DLD1 (cell line): ENCODE measurements around the gene PRICKLE2.

Source experiments
- in situ Hi-C: cut with HindIII; loops from 2 replicates; pipeline ENCODE4 v1.10.0; 2017; ENCODE audit warnings: low sequenced_read_pairs

PRICKLE2 gene

DNA sequence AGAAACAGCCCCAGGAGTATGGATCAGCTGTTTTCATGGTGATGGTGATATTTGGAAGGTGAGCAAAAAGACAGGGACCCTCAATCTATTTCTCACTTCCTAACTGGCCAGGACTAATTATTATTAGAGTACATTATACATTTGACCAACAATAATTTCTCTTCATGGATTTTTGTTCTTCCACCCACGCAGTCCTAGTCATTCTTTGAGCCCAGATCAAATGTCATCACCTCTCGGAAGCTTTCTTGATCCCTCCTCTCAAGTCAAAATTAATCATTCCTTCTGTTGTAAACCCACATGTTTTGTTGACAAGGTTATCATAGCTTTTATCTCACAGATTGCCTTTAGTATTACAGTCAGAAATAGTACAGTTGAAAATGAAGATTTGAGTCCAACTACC is 29.2 kb upstream of the PRICKLE2 start:
- in situ Hi-C loops: no loop called here

DNA sequence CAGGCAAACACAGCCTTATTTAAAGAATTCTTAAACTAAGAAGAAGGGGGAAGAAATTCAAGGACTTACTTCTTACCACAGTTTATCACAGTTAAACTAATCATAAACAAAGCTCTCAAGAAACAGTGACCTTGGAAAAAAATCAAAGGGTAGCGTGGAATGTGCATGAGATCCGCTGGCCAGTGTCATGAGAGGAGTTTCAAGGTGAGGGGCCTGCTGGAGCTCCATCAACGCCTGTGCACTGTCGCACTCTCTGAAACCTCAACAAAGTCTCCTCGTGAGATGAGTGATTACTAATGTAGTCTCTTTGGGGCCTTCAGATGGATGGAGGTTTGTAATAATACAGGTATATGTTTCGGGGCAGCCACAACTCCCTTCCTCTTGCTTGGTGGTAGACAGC is 28.4 kb upstream of the PRICKLE2 start:
- in situ Hi-C loops: no loop called here

DNA sequence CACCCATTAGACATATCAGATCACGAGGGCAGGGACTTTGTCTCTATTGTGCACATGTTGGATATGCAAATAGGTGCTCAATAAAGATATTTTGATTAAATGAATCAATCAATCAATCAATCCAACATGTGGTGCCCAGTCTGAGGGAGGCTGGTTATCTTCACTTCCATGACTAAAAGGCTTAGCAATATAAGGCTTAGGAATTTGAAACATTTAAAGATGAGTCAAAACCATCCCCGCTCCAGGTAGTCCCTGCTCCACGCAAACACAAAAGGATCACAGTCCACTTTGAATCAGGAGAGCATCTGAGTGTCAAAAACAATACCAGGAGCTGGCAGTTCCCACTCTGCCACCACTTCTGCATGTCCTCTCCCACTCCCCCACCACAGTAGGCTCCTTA is 25.8 kb upstream of the PRICKLE2 start:
- in situ Hi-C loops: no loop called here

DNA sequence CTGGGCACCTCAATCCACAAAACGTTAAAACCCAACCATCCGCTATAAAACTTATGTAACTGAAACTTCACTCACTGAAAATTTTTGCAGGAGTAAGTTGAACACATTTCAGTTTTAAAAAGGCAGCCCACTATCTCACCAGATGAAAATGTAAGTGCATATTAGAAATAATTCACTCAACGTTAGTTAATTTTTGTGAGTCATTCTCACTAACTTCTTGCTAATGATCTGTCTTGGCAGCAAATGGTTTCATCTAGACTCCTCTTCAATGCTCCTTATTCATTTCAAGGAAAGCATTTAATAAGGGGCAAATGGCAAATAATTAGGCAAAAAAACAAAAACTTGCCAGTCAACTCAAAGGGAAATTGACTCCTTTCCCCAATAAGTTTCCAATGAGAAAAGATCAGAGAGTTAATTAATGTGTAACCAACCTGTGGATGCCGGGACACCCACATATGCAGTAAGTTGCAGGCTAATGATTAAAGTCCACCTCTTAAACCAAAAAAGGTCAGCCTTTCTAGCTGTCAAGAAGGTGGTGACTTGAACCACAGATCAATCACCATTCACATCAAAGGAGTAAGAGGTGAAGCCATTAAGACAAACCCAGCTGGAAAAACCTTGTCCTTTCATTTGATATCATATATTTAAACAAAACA is 22.9 kb upstream of the PRICKLE2 start:
- in situ Hi-C loops: no loop called here

DNA sequence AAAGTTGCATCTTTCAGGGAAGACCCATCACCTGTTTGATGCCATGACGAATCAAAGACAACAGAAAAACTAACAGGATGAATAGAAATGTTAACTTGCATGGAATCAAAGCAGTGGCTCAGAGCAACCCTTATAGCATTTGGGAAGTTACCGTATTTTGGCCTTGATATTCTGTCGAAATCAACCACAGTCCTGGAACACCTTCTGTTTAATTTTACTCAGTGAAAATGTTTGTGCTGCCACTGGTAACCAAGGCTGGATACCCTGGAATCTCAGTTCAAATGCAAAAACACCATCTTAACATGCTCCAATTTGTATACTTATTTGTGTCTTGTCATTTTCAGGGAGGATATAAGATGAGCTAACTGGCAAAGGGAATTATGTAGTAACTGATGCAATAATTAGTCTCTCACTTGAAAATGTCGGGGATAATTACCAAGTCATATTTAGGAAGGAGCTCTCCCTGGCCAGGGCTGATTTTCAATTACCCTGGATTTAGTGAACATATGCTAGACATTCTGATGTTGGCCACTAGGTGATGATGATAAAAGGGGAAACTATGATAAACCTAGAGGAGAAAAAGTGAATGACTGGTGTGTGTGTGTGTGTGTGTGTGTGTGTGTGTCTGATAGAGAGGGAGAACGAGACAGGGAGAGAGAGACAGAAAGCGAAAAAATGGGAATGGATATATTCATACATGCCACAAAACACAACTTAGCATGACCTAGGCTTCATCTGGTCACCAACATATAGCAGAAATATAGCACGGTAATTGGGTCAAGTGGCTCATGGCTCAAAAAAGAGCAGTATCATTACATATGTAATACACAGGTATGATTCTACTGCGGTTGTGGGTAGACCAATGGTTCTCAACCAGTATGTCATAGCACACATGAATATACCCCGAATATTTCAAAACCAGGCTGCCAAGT is 19.0 kb upstream of the PRICKLE2 start:
- in situ Hi-C loops: no loop called here

DNA sequence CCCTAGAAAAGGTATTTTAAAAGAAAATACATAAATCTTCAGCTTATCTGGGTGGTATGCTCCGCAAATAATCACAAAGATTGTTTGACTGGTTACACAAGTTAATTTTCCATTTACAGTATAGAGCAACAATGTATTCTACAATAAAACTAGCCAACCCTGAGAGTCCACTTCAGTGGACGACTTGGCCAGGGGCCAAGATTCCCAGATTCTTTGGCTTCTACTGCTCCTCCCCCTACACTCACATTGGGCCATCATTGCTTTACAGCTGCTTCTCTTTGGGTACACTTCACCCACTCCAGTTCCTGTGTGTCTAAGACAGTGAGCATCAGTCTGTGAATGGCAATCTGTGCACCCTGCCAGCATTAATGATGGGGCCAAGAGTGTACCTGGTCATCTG is 17.2 kb upstream of the PRICKLE2 start:
- in situ Hi-C loops: no loop called here

GRCh38 chr3:64240959-64241358 is 15.7 kb upstream of the PRICKLE2 start:
- in situ Hi-C loops: no loop called here

DNA sequence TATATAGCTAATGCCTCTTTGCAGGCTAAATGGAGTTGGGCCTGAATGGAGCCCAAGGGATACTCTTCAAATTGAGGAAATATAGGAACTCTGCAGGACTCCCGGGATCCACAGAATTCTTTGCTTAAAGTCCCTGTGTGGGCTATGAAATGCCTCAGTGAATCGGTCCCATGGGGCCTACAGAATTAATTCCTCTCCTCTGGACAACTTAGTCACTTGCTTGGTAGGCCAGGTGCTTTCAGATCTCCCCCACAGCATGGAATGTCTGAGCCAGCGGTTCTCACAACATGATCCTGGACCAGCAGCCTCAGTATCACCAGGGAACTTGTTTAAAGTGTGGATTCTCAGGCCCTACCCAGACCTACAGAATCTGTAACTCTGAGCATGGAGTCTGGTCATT is 15.1 kb upstream of the PRICKLE2 start:
- in situ Hi-C loops: no loop called here

DNA sequence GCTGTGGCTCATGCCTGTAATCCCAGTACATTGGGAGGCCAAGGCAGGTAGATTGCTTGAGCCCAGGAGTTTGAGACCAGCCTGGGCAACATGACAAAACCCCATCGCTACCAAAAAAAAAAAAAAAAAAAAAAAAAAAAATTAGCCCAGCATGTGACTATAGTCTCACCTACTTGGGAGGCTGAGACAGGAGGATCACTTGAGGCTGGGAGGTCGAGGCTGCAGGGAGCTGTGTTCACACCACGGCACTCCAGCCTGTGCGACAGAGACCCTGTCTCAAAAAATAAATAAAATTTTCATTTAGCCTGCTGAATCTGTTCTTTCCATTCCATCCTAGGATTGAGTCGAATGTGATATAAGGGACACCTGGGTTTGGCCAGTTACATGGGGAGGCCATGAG is 14.6 kb upstream of the PRICKLE2 start:
- in situ Hi-C loops: no loop called here

- in situ Hi-C loops: no loop called here
These were observed 13.9 kb upstream of the PRICKLE2 start for GRCh38 chr3:64238971-64239667.

GRCh38 chr3:64237083-64237482 is 11.8 kb upstream of the PRICKLE2 start:
- in situ Hi-C loops: no loop called here

DNA sequence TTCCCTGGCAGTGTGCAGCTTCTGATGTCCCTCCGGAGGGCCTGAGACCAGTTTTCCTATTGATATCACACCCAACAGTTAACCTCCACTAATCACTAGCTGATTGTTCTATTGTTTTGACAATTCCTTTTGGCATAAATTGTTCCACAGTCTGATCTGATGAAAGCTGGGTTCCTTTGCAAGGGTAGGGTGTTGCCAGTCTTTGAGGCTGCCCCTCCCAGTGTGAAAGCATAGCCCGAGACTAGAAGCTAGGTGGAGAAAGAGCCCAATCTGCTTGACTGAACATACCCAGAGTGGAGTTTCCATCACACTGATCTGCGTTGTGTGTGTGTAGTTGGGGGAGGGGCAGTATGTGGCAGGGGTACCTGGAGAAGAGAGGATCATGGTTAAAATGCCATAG is 10.3 kb upstream of the PRICKLE2 start:
- in situ Hi-C loops: no loop called here

DNA sequence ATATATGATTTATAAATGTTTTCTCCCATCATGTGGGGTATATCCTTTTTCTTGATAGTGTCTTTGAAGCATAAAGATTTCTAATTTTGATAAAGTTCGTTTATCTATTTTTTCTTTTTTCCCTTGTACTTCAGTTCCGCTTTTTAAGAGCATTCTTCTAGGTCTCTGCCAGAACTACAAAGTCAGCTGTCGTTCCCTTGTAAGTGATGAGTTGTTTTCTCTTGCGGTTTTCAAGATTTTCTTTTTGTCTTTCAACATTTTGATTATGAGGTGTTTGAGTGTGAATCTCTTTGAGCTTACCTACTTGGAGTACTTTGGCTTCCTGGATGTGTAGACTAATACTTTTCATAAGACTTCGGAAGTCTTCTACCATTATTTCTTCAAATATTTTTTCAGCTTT is 9.3 kb upstream of the PRICKLE2 start:
- in situ Hi-C loops: no loop called here

- in situ Hi-C loops: no loop called here
These were observed 7.6 kb upstream of the PRICKLE2 start for GRCh38 chr3:64232821-64233220.

DNA sequence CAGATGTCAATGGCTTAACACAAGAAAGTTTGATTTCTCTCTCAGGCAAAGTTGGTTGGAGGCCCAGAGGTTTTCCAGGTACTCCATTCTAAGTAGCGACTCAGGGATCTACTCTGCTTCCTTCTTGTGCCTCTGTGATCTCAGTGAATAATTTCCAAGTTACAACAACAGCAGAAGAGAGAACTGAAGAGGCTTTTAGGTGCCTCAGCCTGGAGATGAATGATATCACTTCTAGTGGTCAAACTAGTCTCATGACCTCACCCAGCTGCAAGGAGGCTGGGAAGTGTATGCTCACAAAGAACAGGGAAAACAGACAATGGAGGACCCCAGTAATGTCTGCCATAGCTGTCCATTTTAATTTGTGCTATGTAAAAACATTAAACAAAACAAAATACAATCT is 4.6 kb upstream of the PRICKLE2 start:
- in situ Hi-C loops: no loop called here

- in situ Hi-C loops: no loop called here
These were observed 2.8 kb upstream of the PRICKLE2 start for GRCh38 chr3:64228110-64228509.

DNA sequence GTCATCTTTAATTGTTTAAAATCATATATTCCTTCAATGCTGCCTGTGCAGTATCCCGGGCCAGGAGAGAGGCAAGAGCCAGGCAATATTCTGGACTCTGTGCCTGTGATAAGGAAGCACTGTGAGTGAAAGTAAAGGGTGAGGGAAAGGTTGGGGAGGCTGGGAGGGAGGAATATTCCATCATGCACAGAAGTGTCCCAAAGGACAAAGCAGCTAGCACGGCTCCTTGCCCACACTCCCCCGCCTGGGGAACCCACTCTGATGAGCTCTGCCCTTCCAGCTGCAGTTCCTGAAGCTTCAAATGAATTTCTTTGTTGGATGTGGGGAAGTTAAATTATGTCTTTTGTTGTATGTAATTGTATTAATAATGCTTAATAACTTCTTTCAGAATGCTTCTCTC is 1.5 kb upstream of the PRICKLE2 start:
- in situ Hi-C loops: no loop called here

- in situ Hi-C loops: no loop called here
These were observed 631 bp upstream of the PRICKLE2 start for GRCh38 chr3:64225695-64226499.

DNA sequence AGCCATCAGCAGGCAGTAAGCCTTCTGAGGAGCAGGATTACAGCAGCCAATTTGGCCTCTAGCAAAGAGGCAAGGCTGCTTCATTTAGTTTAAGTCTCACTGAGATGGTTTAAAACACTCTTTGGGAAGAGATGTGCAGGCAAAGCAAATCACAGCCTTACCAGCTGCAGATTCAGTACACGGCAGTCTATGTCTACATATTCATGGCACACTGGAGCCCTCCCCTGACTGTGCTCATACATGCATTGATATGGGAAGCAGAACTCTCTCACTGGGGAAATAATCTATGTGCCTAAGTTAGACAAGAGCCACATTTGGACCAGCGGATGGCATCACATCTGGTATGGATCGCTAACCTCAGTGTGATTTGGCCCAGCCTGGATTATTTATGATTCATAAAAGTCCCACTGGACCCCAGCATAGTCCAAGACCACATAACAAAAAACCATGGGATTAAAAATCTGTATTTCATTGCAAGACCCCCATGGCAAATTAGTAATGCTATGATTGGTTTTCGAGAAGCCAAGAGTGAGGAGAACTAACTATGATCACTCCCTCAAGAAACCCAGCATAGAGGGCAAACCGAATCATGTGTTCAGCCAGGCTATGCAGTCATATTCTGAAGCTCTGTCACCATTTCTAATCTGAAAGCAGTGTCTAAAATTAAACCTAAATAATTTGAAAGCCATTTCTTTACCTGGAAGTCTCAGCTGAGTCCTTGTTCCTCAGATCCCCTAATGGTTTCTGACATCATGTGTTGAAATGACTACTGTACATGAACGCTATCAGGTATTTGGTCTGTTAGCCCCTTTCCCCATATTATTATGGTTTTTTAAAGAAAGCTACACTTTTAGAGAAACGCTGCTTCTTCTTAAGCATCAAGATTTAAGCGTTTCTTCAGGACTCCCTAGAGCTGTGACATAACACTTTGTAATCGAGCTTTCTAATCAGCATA is 1.2 kb downstream of the PRICKLE2 start:
- in situ Hi-C loops: no loop called here
